GM12874 (cell line): ENCODE measurements around the gene CAMTA1.
A peak's percentile ranks its signal among the peaks of the same experiment; 100 is the strongest.

Experiments used
- CTCF ChIP-seq: IDR thresholded peaks from 2 replicates; pipeline ENCODE4 v1.5.1; 2011; ENCODE audit warnings: low read depth, mild to moderate bottlenecking, control low read depth, low read length, moderate library complexity; ENCODE audit not compliant: insufficient read depth

CAMTA1 gene

GRCh38 chr1:7638078-7638477 lies 852.8 kb downstream of the CAMTA1 start:
- TF ChIP-seq CTCF = no peak

GRCh38 chr1:7639435-7640131 lies 854.3 kb downstream of the CAMTA1 start:
- no peak for TF ChIP-seq CTCF

- TF ChIP-seq CTCF = no peak
Measured at GRCh38 chr1:7640350-7640749, 855.1 kb downstream of the CAMTA1 start.

- TF ChIP-seq CTCF = no peak
Measured at GRCh38 chr1:7640920-7641585, 855.8 kb downstream of the CAMTA1 start.

- TF ChIP-seq CTCF = 0 out of 2 replicates have a peak, but pooled peaks have one; percentile 4
Measured at GRCh38 chr1:7641587-7642417, 856.5 kb downstream of the CAMTA1 start.

- TF ChIP-seq CTCF = no peak
Measured at GRCh38 chr1:7642418-7642704, 857.1 kb downstream of the CAMTA1 start.

GRCh38 chr1:7642781-7643529 lies 857.7 kb downstream of the CAMTA1 start:
- TF ChIP-seq CTCF = no peak
